Activated CD8-positive, alpha-beta memory T cell treated with anti-CD3 and anti-CD28 coated beads for 4 hours (primary cell): ENCODE results near the gene PSMB3.

Source experiments
- DNase-seq, 2 donors: peaks; one replicate each; pipeline ENCODE4 v3.0.0-alpha.2; 2020; ENCODE audit warnings: low read depth in 2 of 2

Gene PSMB3

GRCh38 chr17:38733982-38734973 lies 18.3 kb upstream of the PSMB3 start:
- no peak for DNase-seq

GRCh38 chr17:38735161-38735997 lies 17.2 kb upstream of the PSMB3 start:
- peak; percentile 59 to 65 for DNase-seq

GRCh38 chr17:38738007-38738662 lies 14.4 kb upstream of the PSMB3 start:
- no peak for DNase-seq

GRCh38 chr17:38738686-38739085 lies 13.9 kb upstream of the PSMB3 start:
- DNase-seq, result no peak

GRCh38 chr17:38739305-38739704 lies 13.2 kb upstream of the PSMB3 start:
- DNase-seq, result no peak

- DNase-seq, result no peak
These were observed 12.5 kb upstream of the PSMB3 start for GRCh38 chr17:38740044-38740443.

- DNase-seq, result no peak
These were observed 11.7 kb upstream of the PSMB3 start for GRCh38 chr17:38740806-38741205.

- DNase-seq, result no peak
These were observed 11.1 kb upstream of the PSMB3 start for GRCh38 chr17:38741461-38741860.

GRCh38 chr17:38741921-38742410 lies 10.6 kb upstream of the PSMB3 start:
- no peak for DNase-seq

GRCh38 chr17:38742411-38743308 lies 9.9 kb upstream of the PSMB3 start:
- DNase-seq, result no peak

- no peak for DNase-seq
These were observed 8.9 kb upstream of the PSMB3 start for GRCh38 chr17:38743556-38744171.

- DNase-seq, result no peak
These were observed 7.0 kb upstream of the PSMB3 start for GRCh38 chr17:38745545-38745944.

- DNase-seq, result no peak
These were observed 6.3 kb upstream of the PSMB3 start for GRCh38 chr17:38746004-38746848.

GRCh38 chr17:38746849-38747462 lies 5.6 kb upstream of the PSMB3 start:
- no peak for DNase-seq

GRCh38 chr17:38747463-38748148 lies 4.9 kb upstream of the PSMB3 start:
- DNase-seq, result no peak

GRCh38 chr17:38748149-38748891 lies 4.2 kb upstream of the PSMB3 start, which contains the start of gene PCGF2:
Gene PCGF2, minus strand, starts transcription at chr17:38748336. Its CDS starts 7,934 bp downstream, at chr17:38740402.
- no peak for DNase-seq

- DNase-seq, result no peak
These were observed 3.7 kb upstream of the PSMB3 start for GRCh38 chr17:38748892-38749222.
